Liver (tissue), 3 donors: ENCODE data around the gene NCR2.

Source experiments
- ATF3 ChIP-seq: IDR thresholded peaks from 2 replicates; pipeline ENCODE4 v1.6.1; 2016; ENCODE audit warnings: antibody characterized with exemption
- CTCF ChIP-seq: fragments of 150-350 bp; IDR thresholded peaks from 2 replicates; pipeline ENCODE4 v1.5.1; 2017; ENCODE audit warnings: improper control_type of control experiment, low read depth, low read length; ENCODE audit not compliant: missing input control
- JUND ChIP-seq, 2 donors: IDR thresholded peaks; 2 replicates each; pipeline ENCODE4 v1.6.1; 2016; ENCODE audit warnings: antibody characterized with exemption in 2 of 2
- MAX ChIP-seq: IDR thresholded peaks from 2 replicates; pipeline ENCODE4 v1.6.1; 2016; ENCODE audit warnings: antibody characterized with exemption
- RAD21 ChIP-seq, 2 donors: IDR thresholded peaks; 2 replicates each; pipeline ENCODE4 v1.6.1; 2016; ENCODE audit warnings: antibody characterized with exemption in 2 of 2, mild to moderate bottlenecking in 2 of 2
- SP1 ChIP-seq: IDR thresholded peaks from 2 replicates; pipeline ENCODE4 v1.6.1; 2018; ENCODE audit warnings: antibody characterized with exemption, mild to moderate bottlenecking
- TAF1 ChIP-seq: conservative IDR thresholded peaks from 2 replicates; pipeline ENCODE4 v1.6.1; 2016; ENCODE audit warnings: antibody characterized with exemption, mild to moderate bottlenecking
- TF ChIP-seq, protein P1 (sequence below): IDR thresholded peaks from 2 replicates; pipeline ENCODE4 v1.6.1; 2016; ENCODE audit warnings: antibody characterized with exemption, mild to moderate bottlenecking
- donor health status: healthy.
- donor health status: healthy.

- no peak for TF ChIP-seq MAX
- no peak for TF ChIP-seq CTCF
- TF ChIP-seq, protein P1, sequence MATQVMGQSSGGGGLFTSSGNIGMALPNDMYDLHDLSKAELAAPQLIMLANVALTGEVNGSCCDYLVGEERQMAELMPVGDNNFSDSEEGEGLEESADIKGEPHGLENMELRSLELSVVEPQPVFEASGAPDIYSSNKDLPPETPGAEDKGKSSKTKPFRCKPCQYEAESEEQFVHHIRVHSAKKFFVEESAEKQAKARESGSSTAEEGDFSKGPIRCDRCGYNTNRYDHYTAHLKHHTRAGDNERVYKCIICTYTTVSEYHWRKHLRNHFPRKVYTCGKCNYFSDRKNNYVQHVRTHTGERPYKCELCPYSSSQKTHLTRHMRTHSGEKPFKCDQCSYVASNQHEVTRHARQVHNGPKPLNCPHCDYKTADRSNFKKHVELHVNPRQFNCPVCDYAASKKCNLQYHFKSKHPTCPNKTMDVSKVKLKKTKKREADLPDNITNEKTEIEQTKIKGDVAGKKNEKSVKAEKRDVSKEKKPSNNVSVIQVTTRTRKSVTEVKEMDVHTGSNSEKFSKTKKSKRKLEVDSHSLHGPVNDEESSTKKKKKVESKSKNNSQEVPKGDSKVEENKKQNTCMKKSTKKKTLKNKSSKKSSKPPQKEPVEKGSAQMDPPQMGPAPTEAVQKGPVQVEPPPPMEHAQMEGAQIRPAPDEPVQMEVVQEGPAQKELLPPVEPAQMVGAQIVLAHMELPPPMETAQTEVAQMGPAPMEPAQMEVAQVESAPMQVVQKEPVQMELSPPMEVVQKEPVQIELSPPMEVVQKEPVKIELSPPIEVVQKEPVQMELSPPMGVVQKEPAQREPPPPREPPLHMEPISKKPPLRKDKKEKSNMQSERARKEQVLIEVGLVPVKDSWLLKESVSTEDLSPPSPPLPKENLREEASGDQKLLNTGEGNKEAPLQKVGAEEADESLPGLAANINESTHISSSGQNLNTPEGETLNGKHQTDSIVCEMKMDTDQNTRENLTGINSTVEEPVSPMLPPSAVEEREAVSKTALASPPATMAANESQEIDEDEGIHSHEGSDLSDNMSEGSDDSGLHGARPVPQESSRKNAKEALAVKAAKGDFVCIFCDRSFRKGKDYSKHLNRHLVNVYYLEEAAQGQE: no peak
- no peak for TF ChIP-seq SP1
- no peak for TF ChIP-seq TAF1
- TF ChIP-seq RAD21 (IDR thresholded peaks at IDR 0.05): no peak
- TF ChIP-seq JUND (IDR thresholded peaks at IDR 0.05): no peak
- TF ChIP-seq ATF3: no peak
Measured at GRCh38 chr6:41360314-41360685, 24.9 kb downstream of the NCR2 start.
